GM21717 (cell line): Measurements from ENCODE around the gene PCNT.

Experiments
- ATAC-seq: cut with Tn5 transposase; IDR thresholded peaks from one replicate; pipeline ENCODE4 v1.9.1; 2021; ENCODE audit warnings: mild to moderate bottlenecking, moderate library complexity; ENCODE audit not compliant: unreplicated experiment

Gene PCNT

GRCh38 chr21:46328151-46328550, 4.2 kb downstream of the PCNT start:
- no peak for ATAC-seq

- ATAC-seq, result no peak
These were observed 5.8 kb downstream of the PCNT start for GRCh38 chr21:46329796-46330195.

GRCh38 chr21:46334351-46335140, 10.6 kb downstream of the PCNT start:
- ATAC-seq, result no peak

- ATAC-seq, result no peak
These were observed 12.6 kb downstream of the PCNT start for GRCh38 chr21:46336603-46337002.

- no peak for ATAC-seq
These were observed 17.0 kb downstream of the PCNT start for GRCh38 chr21:46340998-46341397.

- no peak for ATAC-seq
These were observed 20.4 kb downstream of the PCNT start for GRCh38 chr21:46344219-46344915.

- ATAC-seq, result no peak
These were observed 21.9 kb downstream of the PCNT start for GRCh38 chr21:46345861-46346260.

- ATAC-seq, result no peak
These were observed 22.6 kb downstream of the PCNT start for GRCh38 chr21:46346296-46347202.

GRCh38 chr21:46347203-46347550, 23.2 kb downstream of the PCNT start:
- ATAC-seq, result no peak

GRCh38 chr21:46347791-46348381, 23.9 kb downstream of the PCNT start:
- no peak for ATAC-seq

GRCh38 chr21:46349134-46349760, 25.3 kb downstream of the PCNT start:
- ATAC-seq, result no peak

- ATAC-seq, result no peak
These were observed 26.6 kb downstream of the PCNT start for GRCh38 chr21:46350571-46350970.

- ATAC-seq, result no peak
These were observed 27.0 kb downstream of the PCNT start for GRCh38 chr21:46350981-46351380.

- no peak for ATAC-seq
These were observed 27.7 kb downstream of the PCNT start for GRCh38 chr21:46351476-46352163.

GRCh38 chr21:46352164-46352515, 28.2 kb downstream of the PCNT start:
- no peak for ATAC-seq

- ATAC-seq, result no peak
These were observed 29.0 kb downstream of the PCNT start for GRCh38 chr21:46352913-46353312.

GRCh38 chr21:46354046-46354445, 30.1 kb downstream of the PCNT start:
- ATAC-seq, result no peak

- no peak for ATAC-seq
These were observed 30.6 kb downstream of the PCNT start for GRCh38 chr21:46354518-46354917.

GRCh38 chr21:46355161-46356004, 31.4 kb downstream of the PCNT start:
- no peak for ATAC-seq
